Heart right ventricle (tissue), 16 donors: ENCODE results near the gene VTI1A. TPM values are rescaled to one million over a fixed set of nuclear protein-coding genes. Genes with fewer than 3 reads are reported as not detected.

Experiments
- ATAC-seq, 8 donors: fragments of 200-7000 bp; cut with Tn5 transposase; one replicate each; pipeline ENCODE4 v1.9.1; 2020; ENCODE audit warnings: mild to moderate bottlenecking in 8 of 8, moderate library complexity in 8 of 8, moderate number of reproducible peaks in 1 of 8
- DNase-seq, 2 donors: peaks; one replicate each; pipeline ENCODE4 v3.0.0-alpha.2; 2020
- H3K27ac ChIP-seq, 10 donors: fragments of 200-600 bp; sonication (generic) in 2 of 10; one replicate each; pipeline versions ENCODE4 v1.5.0 to v1.8.0; 2020 to 2022; ENCODE audit warnings: mild to moderate bottlenecking in 3 of 10
- H3K27me3 ChIP-seq, 7 donors: fragments of 200-600 bp; one replicate each; pipeline ENCODE4 v1.8.0; 2021 to 2022; ENCODE audit warnings: mild to moderate bottlenecking in 2 of 7
- H3K36me3 ChIP-seq, 9 donors: fragments of 200-600 bp; sonication (generic) in 1 of 9; one replicate each; pipeline versions ENCODE4 v1.5.0 to v1.8.0; 2020 to 2022; ENCODE audit warnings: mild to moderate bottlenecking in 2 of 9
- H3K4me1 ChIP-seq, 9 donors: fragments of 200-600 bp; sonication (generic) in 1 of 9; one replicate each; pipeline versions ENCODE4 v1.5.0 to v1.8.0; 2020 to 2022; ENCODE audit warnings: mild to moderate bottlenecking in 4 of 9
- H3K4me3 ChIP-seq, 10 donors: fragments of 200-600 bp; sonication (generic) in 2 of 10; one replicate each; pipeline versions ENCODE4 v1.5.0 to v1.8.0; 2020 to 2022; ENCODE audit warnings: mild to moderate bottlenecking in 7 of 10, moderate library complexity in 2 of 10
- H3K9me3 ChIP-seq, 11 donors: fragments of 200-600 bp in 10 of 11; sonication (generic) in 2 of 11; one replicate each; pipeline versions ENCODE4 v1.5.0 to v1.8.0; 2013 to 2022; ENCODE audit warnings: mild to moderate bottlenecking in 2 of 11, control low read depth in 1 of 11, moderate library complexity in 1 of 11
- CTCF ChIP-seq, 9 donors: fragments of 200-600 bp; sonication (generic) in 2 of 9; IDR thresholded peaks; one replicate each; pipeline versions ENCODE4 v1.5.0 to v1.8.0; 2021 to 2022; ENCODE audit warnings: antibody characterized with exemption in 9 of 9, mild to moderate bottlenecking in 5 of 9, moderate library complexity in 1 of 9
- WGBS, 2 donors: extraction: QIAGEN DNeasy Blood & Tissue Kit; methylation state at CpG; one replicate each; pipeline ENCODE4 v1.1.7; 2013; ENCODE audit warnings: inconsistent platforms in 1 of 2; 5-methylcytosine and 5-hydroxymethylcytosine counted together
- intact Hi-C, 10 donors: fragments of 100-400 bp; cut with DNase I; formaldehyde crosslinking; loops; one replicate each; pipeline versions ENCODE4 v1.11.1 to v1.14.2; 2022
- polyA plus RNA-seq, 2 donors: library from polyadenylated mRNA; stranded (reverse); fragments of 200-250 nt; gene quantifications; one replicate each; pipeline ENCODE4 v1.2.3, GENCODE V29; 2013
- total RNA-seq, 10 donors: library from RNA; stranded (reverse); fragmentation: NEBNext Ultra II Directional in 3 of 10; extraction: Animal tissue kit (Norgen Biotek cat#: 25700) in 3 of 10; gene quantifications; one replicate each; pipeline versions ENCODE4 v1.2.1 to v1.2.4, GENCODE V29; 2021 to 2023
- donor health status: Arrhythmogenic right ventricular cardiomyopathy.
- donor health status: ischemic (EF 13 %, LVEDD 7.1; RV severe dilation, severe dysfunction).
- donor health status: healthy with polysubstance abuse.
- donor health status: DM: no; HTN: yes; CAD: no.
- donor health status: DM: no; HTN: no; CAD: no.
- donor health status: ischemic (EF 25% LVEDD 6.9; RV normal size, moderate dysfunction).
- donor health status: ischemic (EF 25% LVEDD 5.7; RV mildly dilated, moderate dysfunction).
- donor health status: healthy.
- donor health status: DM: yes; HTN: yes; CAD: no.
- donor health status: Ischemic cardiomyopathy.
- donor health status: ischemic (EF 35%, LVEDD 5.7; RV mildly dilated, moderate dysfunction).
- donor health status: nonischemic (EF 11% LVEDD 7.7; RV severe dilation, severe dysfunction).
- donor health status: DM: yes; HTN: yes; CAD: no.
- donor health status: PGD.
- donor health status: ischemic (EF 29% LVEDD 5.4; RV normal size, mild dysfunction).
- donor health status: nonischemic (EF 23%, LVEDD 6.1; RV moderate dilation, normal function).

VTI1A gene
- total and polyA plus RNA-seq, 12 donors = 6.2 to 24.5 (median 20.6) TPM

DNA sequence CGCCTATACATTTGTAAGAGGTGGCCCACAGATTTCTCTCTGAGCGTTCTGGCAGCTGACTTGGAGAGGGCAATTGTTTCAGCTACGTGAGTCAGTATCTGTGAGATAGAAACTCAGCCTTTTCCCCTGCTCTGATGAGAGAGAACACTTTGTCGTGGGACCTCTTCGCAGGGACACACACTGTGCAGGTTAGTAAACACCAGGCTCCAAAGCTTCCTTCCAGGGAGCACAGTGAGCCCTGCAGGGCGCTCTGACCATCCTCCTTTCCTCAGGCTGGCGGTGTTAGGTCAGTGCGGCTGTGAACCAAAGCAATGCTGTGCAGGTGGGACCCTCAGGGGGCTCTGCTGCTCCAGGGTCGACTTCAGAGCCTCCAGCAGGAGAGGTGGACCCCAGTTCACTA, 350.8 kb downstream of the VTI1A start:
- Histone ChIP-seq H3K4me3 (no peak overlapping the region), H3K4me1 (peaks cover 0 to 10% (median 5%) of the 10 kb centered on the region in 9 donors), H3K27me3 (no peaks in the 10 kb centered on the region), H3K36me3 (no peaks in the 10 kb centered on the region), H3K9me3 (no peaks in the 10 kb centered on the region), H3K27ac (no peak overlapping the region)
- 87 to 91% methylated on average over 9 of the region's 9 CpGs for WGBS, 2 donors
- DNase-seq = no peak
- no peak for TF ChIP-seq CTCF (IDR thresholded peaks at IDR 0.05)
- no peak for ATAC-seq
- intact Hi-C loops = no loop called here

DNA sequence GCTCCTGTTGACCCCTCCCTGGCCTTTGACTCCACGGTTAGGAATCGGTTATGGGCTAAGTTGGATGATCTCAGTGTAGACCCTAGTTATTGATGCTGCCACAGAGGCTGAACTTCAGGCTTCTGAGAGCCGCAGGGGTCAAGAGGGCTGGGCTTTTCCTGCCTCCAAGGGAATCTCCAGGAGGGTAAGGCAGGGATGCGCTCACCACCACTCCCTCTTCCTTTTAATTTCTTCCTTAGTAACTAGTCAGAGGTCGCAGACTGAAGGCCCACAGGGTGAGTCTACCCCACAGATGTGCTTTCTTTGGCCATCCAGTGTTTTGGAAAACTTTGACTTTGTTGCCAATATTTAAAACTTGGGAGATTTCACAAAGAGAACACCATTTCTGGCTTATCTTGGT, 352.0 kb downstream of the VTI1A start:
- intact Hi-C loops = no loop called here
- Histone ChIP-seq H3K27ac (no peak overlapping the region), H3K27me3 (no peaks in the 10 kb centered on the region), H3K9me3 (no peaks in the 10 kb centered on the region), H3K4me3 (no peak overlapping the region), H3K36me3 (no peaks in the 10 kb centered on the region), H3K4me1 (no peaks in the 10 kb centered on the region)
- DNase-seq (no peak), ATAC-seq (no peak)
- WGBS, 2 donors = 89 to 92% methylated on average over 5 of the region's 5 CpGs
- no peak for TF ChIP-seq CTCF (IDR thresholded peaks at IDR 0.05)

GRCh38 chr10:112799726-112800510, 352.9 kb downstream of the VTI1A start:
- DNase-seq = no peak
- 87 to 88% methylated on average over 8 of the region's 8 CpGs for WGBS, 2 donors
- H3K27me3 ChIP-seq = no peaks in the 10 kb centered on the region
- no peak for ATAC-seq
- no peak overlapping the region for H3K4me3 ChIP-seq
- intact Hi-C loops = no loop called here
- no peak overlapping the region for H3K27ac ChIP-seq
- H3K4me1 ChIP-seq = no peaks in the 10 kb centered on the region
- H3K36me3 ChIP-seq = no peaks in the 10 kb centered on the region
- TF ChIP-seq CTCF (IDR thresholded peaks at IDR 0.05) = no peak
- no peaks in the 10 kb centered on the region for H3K9me3 ChIP-seq

DNA sequence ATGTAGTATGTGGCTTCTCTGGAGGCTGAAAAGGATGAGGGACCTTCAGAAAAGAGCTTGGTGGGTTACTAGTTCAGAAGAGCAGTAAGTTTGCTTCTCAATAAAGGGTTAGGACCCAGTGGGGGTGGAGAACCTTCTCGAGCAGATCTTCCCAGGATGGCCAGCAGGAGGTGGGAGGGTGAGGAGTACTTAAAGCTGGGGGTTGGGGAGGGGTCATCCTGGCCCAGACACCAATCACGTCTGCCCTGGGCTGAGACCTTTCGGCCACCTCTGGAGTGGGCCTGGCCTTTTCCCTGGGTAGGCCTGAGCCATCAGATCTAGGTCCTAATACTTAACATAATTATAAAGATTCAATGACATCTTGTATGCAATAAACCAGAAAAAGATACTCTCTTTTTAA, 354.0 kb downstream of the VTI1A start:
- WGBS, 2 donors = 89 to 93% methylated on average over 3 of the region's 3 CpGs
- no peak for ATAC-seq
- TF ChIP-seq CTCF (IDR thresholded peaks at IDR 0.05) = no peak

More for the DNA sequence above, 354.0 kb downstream of the VTI1A start:
- DNase-seq = no peak
- no peaks in the 10 kb centered on the region for H3K27me3 ChIP-seq
- H3K4me1 ChIP-seq = no peaks in the 10 kb centered on the region
- no peak overlapping the region for H3K27ac ChIP-seq
- no peaks in the 10 kb centered on the region for H3K9me3 ChIP-seq
- no peak overlapping the region for H3K4me3 ChIP-seq
- intact Hi-C loops = no loop called here
- H3K36me3 ChIP-seq = no peaks in the 10 kb centered on the region
